Breast epithelium (tissue), 3 donors: Measurements from ENCODE around the gene WDR19.

Experiments used
- CTCF ChIP-seq, 3 donors: fragments of 450-650 bp; IDR thresholded peaks; one replicate each; pipeline ENCODE4 v1.5.1; 2016 to 2017; ENCODE audit warnings: antibody characterized with exemption in 3 of 3, mild to moderate bottlenecking in 3 of 3, moderate library complexity in 3 of 3
- POLR2A ChIP-seq: fragments of 450-650 bp; IDR thresholded peaks from one replicate; pipeline ENCODE4 v1.6.1; 2016; ENCODE audit warnings: antibody characterized with exemption, mild to moderate bottlenecking, moderate library complexity

- no peak for TF ChIP-seq POLR2A
- TF ChIP-seq CTCF (IDR thresholded peaks at IDR 0.05): no peak
Measured at GRCh38 chr4:39237179-39237578, 54.9 kb downstream of the WDR19 start.
